ENCODE results near the gene NOL9.

DNA sequence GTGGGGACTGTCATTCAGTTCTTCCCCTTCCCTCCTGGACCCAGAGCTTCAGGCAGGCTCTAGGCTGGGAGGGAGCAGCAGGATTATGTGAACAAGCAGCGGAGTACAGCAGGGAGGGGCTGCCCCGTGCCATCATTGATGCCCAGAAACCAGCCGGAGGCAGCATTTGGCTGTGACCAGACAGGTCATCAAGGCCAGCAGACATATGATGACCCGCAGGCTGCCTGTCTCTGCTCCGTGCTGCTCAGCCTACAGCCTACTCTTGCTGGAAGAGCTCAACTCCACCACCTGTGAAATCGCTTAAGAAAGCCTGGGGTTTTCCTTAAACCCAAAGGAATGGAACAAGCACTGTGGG is 43.4 kb upstream of the NOL9 start:
- TF ChIP-seq, protein P1, sequence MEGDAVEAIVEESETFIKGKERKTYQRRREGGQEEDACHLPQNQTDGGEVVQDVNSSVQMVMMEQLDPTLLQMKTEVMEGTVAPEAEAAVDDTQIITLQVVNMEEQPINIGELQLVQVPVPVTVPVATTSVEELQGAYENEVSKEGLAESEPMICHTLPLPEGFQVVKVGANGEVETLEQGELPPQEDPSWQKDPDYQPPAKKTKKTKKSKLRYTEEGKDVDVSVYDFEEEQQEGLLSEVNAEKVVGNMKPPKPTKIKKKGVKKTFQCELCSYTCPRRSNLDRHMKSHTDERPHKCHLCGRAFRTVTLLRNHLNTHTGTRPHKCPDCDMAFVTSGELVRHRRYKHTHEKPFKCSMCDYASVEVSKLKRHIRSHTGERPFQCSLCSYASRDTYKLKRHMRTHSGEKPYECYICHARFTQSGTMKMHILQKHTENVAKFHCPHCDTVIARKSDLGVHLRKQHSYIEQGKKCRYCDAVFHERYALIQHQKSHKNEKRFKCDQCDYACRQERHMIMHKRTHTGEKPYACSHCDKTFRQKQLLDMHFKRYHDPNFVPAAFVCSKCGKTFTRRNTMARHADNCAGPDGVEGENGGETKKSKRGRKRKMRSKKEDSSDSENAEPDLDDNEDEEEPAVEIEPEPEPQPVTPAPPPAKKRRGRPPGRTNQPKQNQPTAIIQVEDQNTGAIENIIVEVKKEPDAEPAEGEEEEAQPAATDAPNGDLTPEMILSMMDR (IDR thresholded peaks at IDR 0.05) = no peak
- no peak for TF ChIP-seq POLR2A (IDR thresholded peaks at IDR 0.05)
